SW480 (cell line): ENCODE data around the gene MAGED1.
"Not testable (repeated sequence)": the region's sequence is repeated elsewhere in the genome, so short reads cannot be mapped to it uniquely, and the experiment has no call there.

Source experiments
- DNase-seq: peaks from one replicate; pipeline ENCODE4 v3.0.0-alpha.2; 2016; ENCODE audit warnings: low spot score

Gene MAGED1

DNA sequence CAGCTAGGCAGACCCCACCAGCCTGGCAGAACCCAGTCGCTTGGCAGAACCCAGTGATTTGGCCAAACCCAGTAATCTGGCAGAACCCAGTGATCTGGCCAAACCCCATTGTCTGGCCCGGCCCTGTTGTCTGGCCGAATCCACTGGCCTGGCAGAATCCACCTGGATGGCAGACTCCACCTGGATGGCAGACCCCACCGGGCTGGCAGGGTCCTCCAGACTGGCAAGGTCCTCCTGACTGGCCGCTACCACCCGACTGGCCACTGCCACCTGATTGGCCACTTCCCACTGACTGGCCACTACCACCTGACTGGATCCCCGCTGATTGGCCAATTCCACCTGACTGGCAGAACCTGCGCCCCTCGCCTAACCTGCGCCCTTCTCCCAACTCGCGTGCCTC is 3.2 kb downstream of the MAGED1 start:
- DNase-seq: no peak

DNA sequence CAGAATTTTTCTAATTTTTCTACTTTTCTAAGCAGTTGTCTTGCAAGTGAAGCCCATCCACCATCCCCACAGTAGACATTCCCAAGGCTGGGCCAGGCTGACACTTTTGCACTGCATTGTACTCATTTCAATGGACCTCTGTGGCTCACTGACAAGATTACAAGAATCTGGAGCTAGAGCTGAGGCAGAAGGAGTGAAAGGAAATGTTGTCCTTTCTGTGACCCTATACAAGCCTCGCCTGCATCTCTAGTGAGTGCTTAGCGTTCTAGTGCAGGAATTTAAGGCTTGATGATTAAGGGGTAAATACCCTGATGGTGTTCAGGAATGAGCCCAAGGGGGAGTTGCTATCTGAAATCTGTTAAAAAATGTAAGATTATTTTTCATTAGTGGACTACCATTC is 6.3 kb downstream of the MAGED1 start:
- no peak for DNase-seq

DNA sequence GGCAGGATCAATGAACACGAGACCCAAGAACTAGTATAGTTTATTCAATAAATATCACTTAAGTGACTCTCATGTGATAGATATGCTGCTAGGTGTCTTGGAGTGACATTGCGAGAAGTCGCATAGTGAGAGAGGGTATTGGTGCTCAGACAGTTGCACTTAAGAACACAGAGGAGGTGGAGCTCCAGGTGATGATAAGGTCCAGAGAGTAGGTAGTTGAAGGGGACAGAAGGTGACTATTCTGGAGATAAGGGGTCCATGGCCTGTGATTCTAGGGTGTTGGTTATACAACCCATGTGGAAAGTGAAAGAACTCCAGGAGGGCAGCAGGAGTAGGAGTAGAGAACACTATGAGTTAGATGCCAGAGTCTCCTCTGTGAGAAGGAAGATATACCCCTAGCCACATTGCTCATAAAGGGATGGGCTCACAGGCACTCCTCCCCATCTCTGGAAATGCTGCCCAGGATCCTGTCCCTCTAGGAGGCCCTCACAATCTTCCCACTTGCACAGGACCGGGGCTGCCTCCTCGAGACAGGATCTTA is 9.2 kb downstream of the MAGED1 start:
- no peak for DNase-seq

GRCh38 chrX:51905152-51905551 is 11.7 kb downstream of the MAGED1 start:
- DNase-seq: not testable (repeated sequence)

GRCh38 chrX:51905711-51906110 is 12.3 kb downstream of the MAGED1 start:
- no peak for DNase-seq

- no peak for DNase-seq
Observed at GRCh38 chrX:51917604-51918003, 24.2 kb downstream of the MAGED1 start.

- DNase-seq: no peak
Observed at GRCh38 chrX:51922561-51922960, 29.1 kb downstream of the MAGED1 start.

DNA sequence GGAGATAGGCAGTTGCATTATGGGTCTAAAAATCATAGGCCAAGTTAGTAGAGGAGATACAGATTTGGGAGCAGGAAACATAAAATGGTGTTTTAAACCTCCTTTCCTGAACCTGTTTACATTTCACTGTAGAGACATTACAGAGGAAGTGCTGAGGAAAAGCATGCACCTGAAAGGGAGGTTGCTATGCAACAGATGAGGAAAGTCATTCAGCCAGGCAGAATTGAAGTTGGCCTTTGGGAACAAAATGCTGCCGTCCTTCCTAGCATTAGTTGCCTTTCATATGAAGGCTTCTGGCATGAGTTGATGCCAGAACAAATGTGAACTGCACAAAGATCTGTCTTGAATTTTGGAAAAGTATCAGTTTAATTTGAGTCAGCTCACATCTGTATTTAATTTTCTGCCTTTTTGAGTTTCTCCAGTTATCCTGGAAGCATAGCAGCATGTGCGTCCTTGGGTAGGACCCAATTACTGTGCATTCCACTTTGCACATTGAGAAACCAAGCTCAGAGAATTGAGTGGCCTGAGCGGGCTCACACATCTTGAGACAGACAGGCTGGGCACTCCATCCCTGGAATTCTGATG is 38.2 kb downstream of the MAGED1 start:
- DNase-seq: no peak
